Stomach (tissue), 9 donors: ENCODE data around the gene ARHGAP21. TPM values are rescaled to one million over a fixed set of nuclear protein-coding genes. Genes with fewer than 3 reads are reported as not detected.
A peak's percentile ranks its signal among the peaks of the same experiment; 100 is the strongest.

Experiments used
- DNase-seq, 2 donors: peaks; one replicate each; pipeline versions ENCODE4 v3.0.0 to v3.0.0-alpha.2; 2013 to 2019
- H3K27ac ChIP-seq, 5 donors: fragments of 200-600 bp in 4 of 5; sonication (generic) in 4 of 5; one replicate each; pipeline ENCODE4 v1.5.1; 2013 to 2019; ENCODE audit warnings: mild to moderate bottlenecking in 1 of 5, moderate library complexity in 1 of 5
- H3K27me3 ChIP-seq, 3 donors: fragments of 200-600 bp; sonication (generic); one replicate each; pipeline ENCODE4 v1.5.1; 2017 to 2019; ENCODE audit warnings: mixed run types in 1 of 3
- H3K36me3 ChIP-seq, 4 donors: fragments of 200-600 bp; sonication (generic); 1 replicate in 3 of 4; 2 replicates in 1 of 4; pipeline ENCODE4 v1.5.1; 2016 to 2019
- H3K4me1 ChIP-seq, 4 donors: fragments of 200-600 bp; sonication (generic); one replicate each; pipeline ENCODE4 v1.5.1; 2016 to 2019
- H3K4me3 ChIP-seq, 4 donors: fragments of 200-600 bp; sonication (generic) in 3 of 4; one replicate each; pipeline ENCODE4 v1.5.1; 2016 to 2019; ENCODE audit warnings: mild to moderate bottlenecking in 1 of 4
- H3K9me3 ChIP-seq, 4 donors: fragments of 200-600 bp; sonication (generic); one replicate each; pipeline ENCODE4 v1.5.1; 2016 to 2019
- EP300 ChIP-seq: sonication (generic); formaldehyde crosslinking; IDR thresholded peaks from one replicate; pipeline ENCODE4 v1.6.1; 2017; ENCODE audit warnings: antibody characterized with exemption
- POLR2A ChIP-seq, 4 donors: fragments of 450-650 bp; IDR thresholded peaks; one replicate each; pipeline ENCODE4 v1.6.1; 2016; ENCODE audit warnings: antibody characterized with exemption in 4 of 4, control low read depth in 2 of 4, mild to moderate bottlenecking in 1 of 4, moderate library complexity in 1 of 4
- POLR2AphosphoS5 ChIP-seq, 3 donors: sonication (generic); formaldehyde crosslinking; IDR thresholded peaks; one replicate each; pipeline ENCODE4 v1.6.1; 2016; ENCODE audit warnings: antibody characterized with exemption in 3 of 3
- WGBS, 5 donors: extraction: QIAGEN DNeasy Blood & Tissue Kit in 3 of 5; methylation state at CpG; one replicate each; pipeline versions ENCODE4 v1.1.5 to v1.1.7; 2013 to 2018; 5-methylcytosine and 5-hydroxymethylcytosine counted together
- intact Hi-C: fragments of 100-400 bp; cut with DNase I; formaldehyde crosslinking; loops from one replicate; pipeline ENCODE4 v1.15.1; 2023; ENCODE audit warnings: low total_unique reads
- polyA plus RNA-seq, 3 donors: library from polyadenylated mRNA; stranded (reverse); fragments of 200-250 nt; gene quantifications; one replicate each; pipeline ENCODE4 v1.2.3, GENCODE V29; 2013
- total RNA-seq, 5 donors: library from RNA; depleted of rRNA; stranded (reverse); fragments of >200 nt; gene quantifications; one replicate each; pipeline versions ENCODE4 v1.1.0 to v1.2.3, GENCODE V29; 2014 to 2016
- TF ChIP-seq, protein P1 (sequence below), 7 experiments: fragments of 450-650 bp in 4 of 7; fragments of 200-600 bp in 3 of 7; sonication (generic) in 3 of 7; IDR thresholded peaks; one replicate each; pipeline ENCODE4 v1.5.1; 2016 to 2019; ENCODE audit warnings: antibody characterized with exemption in 7 of 7, control low read depth in 2 of 7, mild to moderate bottlenecking in 1 of 7
- donor health status: healthy with polysubstance abuse.
- donor health status: Bipolar disorder and iron deficiency.
- donor health status: healthy.

ARHGAP21 gene
- total and polyA plus RNA-seq, 8 donors: 12.7 to 166 (median 52.8) TPM

DNA sequence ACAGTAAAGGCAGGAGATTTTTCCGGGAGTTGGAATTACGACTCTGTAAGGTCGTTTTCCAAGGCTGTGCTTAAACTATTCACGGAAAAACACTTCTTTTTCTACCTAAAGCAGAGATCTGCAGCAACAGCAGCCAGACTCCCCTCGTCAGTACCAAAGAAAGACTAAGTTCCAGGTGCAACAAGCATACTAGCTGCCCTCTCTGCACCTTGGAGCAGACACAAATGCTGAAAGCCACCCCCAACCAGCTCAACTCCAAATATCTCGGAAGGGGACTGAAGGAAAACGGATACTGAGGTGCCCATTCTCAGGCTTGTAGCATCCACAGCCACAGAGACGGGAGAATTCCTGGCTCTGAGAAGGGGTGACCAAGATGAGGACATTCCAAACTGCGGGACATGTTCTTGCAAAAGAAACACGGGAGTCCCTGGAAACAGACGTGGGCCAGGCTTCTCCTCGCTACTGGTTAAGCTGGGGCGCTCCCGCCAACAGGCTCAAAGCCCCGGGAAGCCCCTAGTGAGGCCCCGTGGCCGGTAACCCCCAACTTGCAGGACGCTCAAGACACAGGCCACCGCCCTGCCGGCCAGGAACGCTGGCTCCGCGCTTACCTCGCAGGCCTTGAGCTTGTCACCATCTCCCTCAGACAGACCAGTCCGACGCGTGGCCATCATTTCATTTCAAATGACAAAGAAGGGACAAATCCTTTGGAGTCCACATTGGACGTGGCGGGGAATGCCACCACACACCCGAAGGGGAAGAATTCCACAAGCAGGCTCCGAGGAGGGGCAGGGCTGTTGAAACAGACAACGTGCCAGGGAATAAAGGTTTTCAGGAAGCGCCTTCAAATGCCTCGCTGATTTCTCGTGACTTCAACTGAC is 2.2 kb downstream of the ARHGAP21 start:
- 12 to 23% (median 14%) methylated on average over 16 to 35 of the region's 35 CpGs for WGBS, 5 donors
- no peaks in the 10 kb centered on the region for H3K9me3 ChIP-seq
- H3K4me3 ChIP-seq: peak overlapping the region; percentile 70 to 86 (median 72)
- H3K4me1 ChIP-seq: peaks cover 10 to 68% (median 49%) of the 10 kb centered on the region in 4 donors
- intact Hi-C loops: loop anchor here (10.0 kb wide), 1 partner anchor 77 kb away; no protein-coding TSS in a partner anchor
- H3K36me3 ChIP-seq: peaks cover 0 to 3% (median 0%) of the 10 kb centered on the region in 4 donors
- peak overlapping the region; percentile 96 to 100 (median 98) for H3K27ac ChIP-seq
- H3K27me3 ChIP-seq: no peaks in the 10 kb centered on the region
- peak; percentile 52 to 70 for DNase-seq
- TF ChIP-seq POLR2AphosphoS5 (IDR thresholded peaks at IDR 0.05): no peak
- TF ChIP-seq POLR2A (IDR thresholded peaks at IDR 0.05): no peak
- TF ChIP-seq, protein P1, sequence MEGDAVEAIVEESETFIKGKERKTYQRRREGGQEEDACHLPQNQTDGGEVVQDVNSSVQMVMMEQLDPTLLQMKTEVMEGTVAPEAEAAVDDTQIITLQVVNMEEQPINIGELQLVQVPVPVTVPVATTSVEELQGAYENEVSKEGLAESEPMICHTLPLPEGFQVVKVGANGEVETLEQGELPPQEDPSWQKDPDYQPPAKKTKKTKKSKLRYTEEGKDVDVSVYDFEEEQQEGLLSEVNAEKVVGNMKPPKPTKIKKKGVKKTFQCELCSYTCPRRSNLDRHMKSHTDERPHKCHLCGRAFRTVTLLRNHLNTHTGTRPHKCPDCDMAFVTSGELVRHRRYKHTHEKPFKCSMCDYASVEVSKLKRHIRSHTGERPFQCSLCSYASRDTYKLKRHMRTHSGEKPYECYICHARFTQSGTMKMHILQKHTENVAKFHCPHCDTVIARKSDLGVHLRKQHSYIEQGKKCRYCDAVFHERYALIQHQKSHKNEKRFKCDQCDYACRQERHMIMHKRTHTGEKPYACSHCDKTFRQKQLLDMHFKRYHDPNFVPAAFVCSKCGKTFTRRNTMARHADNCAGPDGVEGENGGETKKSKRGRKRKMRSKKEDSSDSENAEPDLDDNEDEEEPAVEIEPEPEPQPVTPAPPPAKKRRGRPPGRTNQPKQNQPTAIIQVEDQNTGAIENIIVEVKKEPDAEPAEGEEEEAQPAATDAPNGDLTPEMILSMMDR (IDR thresholded peaks at IDR 0.05): no peak
- TF ChIP-seq EP300: no peak

DNA sequence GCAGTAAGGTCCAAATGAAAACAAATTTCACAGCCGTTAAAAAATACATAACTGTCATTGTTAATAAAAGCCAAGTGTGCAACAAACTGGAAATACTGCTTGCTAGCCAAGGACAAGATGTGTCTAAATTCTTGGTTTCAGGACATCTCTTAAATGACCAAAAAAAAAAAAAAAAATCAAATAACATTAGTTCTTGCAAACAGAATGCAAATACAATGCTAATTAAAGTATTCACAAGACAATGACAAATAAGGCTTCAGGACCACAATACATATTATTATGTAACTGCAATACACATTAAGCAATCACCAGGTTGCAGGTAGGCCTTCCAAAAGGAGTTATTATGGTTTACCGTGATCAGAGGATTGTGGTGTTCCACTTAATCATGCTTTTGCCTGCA is 3.6 kb downstream of the ARHGAP21 start:
- H3K4me3 ChIP-seq: peak overlapping the region; percentile 70 to 86 (median 72)
- TF ChIP-seq, protein P1 (IDR thresholded peaks at IDR 0.05): no peak
- no peak for TF ChIP-seq POLR2A (IDR thresholded peaks at IDR 0.05)
- no peak for TF ChIP-seq POLR2AphosphoS5 (IDR thresholded peaks at IDR 0.05)
- no peak for TF ChIP-seq EP300
- H3K9me3 ChIP-seq: no peaks in the 10 kb centered on the region
- intact Hi-C loops: loop anchor here (10.0 kb wide), 1 partner anchor 75 kb away; no protein-coding TSS in a partner anchor
- 15 to 25% (median 24%) methylated on average over 2 of the region's 2 CpGs for WGBS, 5 donors
- peaks cover 15 to 76% (median 58%) of the 10 kb centered on the region in 4 donors for H3K4me1 ChIP-seq
- no peaks in the 10 kb centered on the region for H3K27me3 ChIP-seq
- no peak for DNase-seq
- peak overlapping the region in 2 of 5 donors; percentile 98 for H3K27ac ChIP-seq
- H3K36me3 ChIP-seq: peaks cover 0 to 3% (median 0%) of the 10 kb centered on the region in 4 donors

DNA sequence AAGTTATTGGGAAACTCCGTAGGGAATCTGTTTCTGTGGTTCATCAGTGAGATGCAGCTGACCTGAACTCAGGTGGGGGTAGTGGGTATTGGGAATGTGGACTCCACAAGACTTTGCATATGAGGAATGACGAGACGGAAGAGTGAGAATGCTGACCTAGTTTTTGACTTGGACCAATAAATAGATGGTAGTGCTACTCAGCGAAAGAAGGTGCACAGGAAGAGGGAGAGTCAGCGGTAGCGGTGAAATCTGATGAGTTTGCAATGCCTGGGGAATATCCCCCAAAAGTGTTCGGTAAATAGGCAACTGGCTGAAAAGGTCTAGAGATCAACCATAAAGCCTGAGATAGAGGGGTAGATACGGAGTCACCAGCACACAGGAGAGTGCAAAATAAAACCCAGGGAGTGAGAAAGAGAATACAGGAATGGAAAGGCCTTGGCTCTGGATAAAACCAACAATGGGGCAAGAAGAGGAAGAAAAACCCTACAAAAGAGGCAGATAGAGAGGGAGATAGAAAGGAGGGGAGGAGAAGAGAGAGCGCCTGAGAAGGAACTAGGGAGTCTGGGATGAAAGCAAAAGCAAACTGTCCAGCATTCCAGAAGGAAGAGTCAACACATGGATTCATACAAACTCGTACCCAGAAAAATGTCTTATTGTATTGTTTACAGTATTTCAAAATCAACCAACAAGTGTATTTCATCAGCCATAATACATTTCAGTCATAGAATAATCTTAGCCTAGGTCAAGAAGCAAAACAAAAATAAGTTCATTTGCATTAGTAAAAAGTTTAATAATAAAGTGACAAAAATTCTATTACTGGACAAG is 5.4 kb downstream of the ARHGAP21 start:
- peak overlapping the region in 4 of 5 donors; percentile 4 to 75 (median 53) for H3K27ac ChIP-seq
- no peak for TF ChIP-seq POLR2A (IDR thresholded peaks at IDR 0.05)
- no peak for TF ChIP-seq POLR2AphosphoS5 (IDR thresholded peaks at IDR 0.05)
- TF ChIP-seq, protein P1 (IDR thresholded peaks at IDR 0.05): no peak
- TF ChIP-seq EP300: no peak
- 79 to 82% (median 80%) methylated on average over 10 of the region's 10 CpGs for WGBS, 5 donors
- no peak for DNase-seq
- peaks cover 15 to 91% (median 66%) of the 10 kb centered on the region in 4 donors for H3K4me1 ChIP-seq
- peaks cover 0 to 3% (median 0%) of the 10 kb centered on the region in 4 donors for H3K36me3 ChIP-seq
- intact Hi-C loops: no loop called here
- no peaks in the 10 kb centered on the region for H3K27me3 ChIP-seq
- peak overlapping the region in 2 of 4 donors; percentile 72 to 73 for H3K4me3 ChIP-seq
- no peaks in the 10 kb centered on the region for H3K9me3 ChIP-seq

DNA sequence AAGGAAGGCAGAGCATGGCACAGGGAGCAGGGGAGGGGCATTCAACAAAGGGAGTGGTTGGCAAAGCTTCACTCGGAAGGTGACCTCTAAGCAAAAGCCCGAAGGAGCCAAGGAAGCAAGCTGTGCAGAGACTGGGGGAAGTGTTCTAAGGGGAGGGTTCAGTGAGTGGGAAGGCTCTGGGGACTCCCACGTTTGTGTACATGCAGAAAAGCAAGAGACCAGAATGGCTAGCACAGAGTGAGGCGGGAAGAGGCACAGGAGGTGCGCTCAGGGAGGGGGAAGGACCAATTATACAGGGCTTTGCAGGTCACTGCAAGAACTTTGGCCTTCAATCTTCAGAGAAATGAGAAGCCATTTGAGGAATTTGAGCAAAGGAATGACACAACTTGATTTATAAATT is 7.4 kb downstream of the ARHGAP21 start:
- Histone ChIP-seq H3K27me3 (no peaks in the 10 kb centered on the region), H3K4me3 (peak overlapping the region in 1 of 4 donors; percentile 13), H3K9me3 (no peaks in the 10 kb centered on the region), H3K4me1 (peaks cover 15 to 98% (median 76%) of the 10 kb centered on the region in 4 donors), H3K36me3 (no peaks in the 10 kb centered on the region), H3K27ac (peak overlapping the region; percentile 37 to 75 (median 65))
- WGBS, 5 donors: 26 to 56% (median 31%) methylated on average over 5 of the region's 5 CpGs
- TF ChIP-seq, protein P1 (IDR thresholded peaks at IDR 0.05): no peak
- TF ChIP-seq POLR2A (IDR thresholded peaks at IDR 0.05): no peak
- TF ChIP-seq POLR2AphosphoS5 (IDR thresholded peaks at IDR 0.05): peak in 2 of 3 donors; percentile 67 to 73
- TF ChIP-seq EP300: no peak
- intact Hi-C loops: no loop called here
- peak; percentile 74 to 79 for DNase-seq
